OCI-LY3 (cell line): ENCODE measurements around the gene BMP2K.

Experiments
- H2AFZ ChIP-seq: fragments of 200-600, 300-600 bp; shearing (Covaris generic); 2 replicates; pipeline ENCODE4 v1.6.0; 2014; ENCODE audit warnings: antibody characterized with exemption, low read depth, low read length
- H3K27ac ChIP-seq: fragments of 200-600, 300-600 bp; sonication (generic); 2 replicates; pipeline ENCODE4 v1.5.1; 2014; ENCODE audit warnings: mild to moderate bottlenecking, low read length, moderate library complexity, mixed read lengths
- H3K27me3 ChIP-seq: fragments of 200-600, 300-600 bp; sonication (generic); 2 replicates; pipeline ENCODE4 v1.6.1; 2014; ENCODE audit warnings: low read depth, low read length, mixed read lengths
- H3K36me3 ChIP-seq: fragments of 200-600, 300-600 bp; sonication (generic); replicated peaks from 2 replicates; pipeline ENCODE3; 2014; ENCODE audit warnings: low read depth, low read length, mixed read lengths
- H3K4me1 ChIP-seq: fragments of 300-600, 200-600 bp; sonication (generic); 2 replicates; pipeline ENCODE4 v1.6.1; 2014; ENCODE audit warnings: low read length, mixed read lengths
- H3K4me2 ChIP-seq: fragments of 200-600, 300-600 bp; sonication (generic); 2 replicates; pipeline ENCODE4 v1.6.1; 2014; ENCODE audit warnings: low read length, mixed read lengths
- H3K4me3 ChIP-seq: fragments of 300-600, 200-600 bp; sonication (generic); 2 replicates; pipeline ENCODE4 v1.5.1; 2014; ENCODE audit warnings: antibody characterized with exemption, mild to moderate bottlenecking, low read length, moderate library complexity
- H3K79me2 ChIP-seq: fragments of 300-600, 200-600 bp; shearing (Covaris generic); 2 replicates; pipeline ENCODE4 v1.6.1; 2014; ENCODE audit warnings: mild to moderate bottlenecking, low read length, mixed read lengths
- H3K9ac ChIP-seq: fragments of 300-600, 200-600 bp; shearing (Covaris generic); 2 replicates; pipeline ENCODE4 v1.6.0; 2014; ENCODE audit warnings: mild to moderate bottlenecking, low read length, moderate library complexity
- H3K9me3 ChIP-seq: fragments of 200-600, 300-600 bp; shearing (Covaris generic); 2 replicates; pipeline ENCODE4 v1.6.1; 2014; ENCODE audit warnings: low read length, mixed read lengths; ENCODE audit not compliant: insufficient read depth
- H4K20me1 ChIP-seq: fragments of 200-600, 300-600 bp; sonication (generic); 2 replicates; pipeline ENCODE4 v1.6.1; 2016; ENCODE audit warnings: low read length, mixed read lengths; ENCODE audit not compliant: insufficient read depth
- CTCF ChIP-seq: fragments of 200-600, 300-600 bp; sonication (generic); IDR thresholded peaks from 2 replicates; pipeline ENCODE4 v1.5.1; 2014; ENCODE audit warnings: antibody characterized with exemption, low read length, low read depth
- EZH2phosphoT487 ChIP-seq: fragments of 200-600 bp; shearing (Covaris generic); IDR thresholded peaks from 2 replicates; pipeline ENCODE4 v1.6.1; 2018; ENCODE audit warnings: antibody characterized with exemption, mixed run types, low read depth

Gene BMP2K

GRCh38 chr4:78930016-78930629, 154.0 kb downstream of the BMP2K start:
- no peaks in the 10 kb centered on the region for H3K4me1 ChIP-seq
- no peaks in the 10 kb centered on the region for H4K20me1 ChIP-seq
- H3K9me3 ChIP-seq = no peaks in the 10 kb centered on the region
- H3K9ac ChIP-seq = no peak overlapping the region
- H3K27me3 ChIP-seq = no peaks in the 10 kb centered on the region
- H3K4me3 ChIP-seq = no peak overlapping the region
- H3K27ac ChIP-seq = no peak overlapping the region
- H3K36me3 ChIP-seq = peaks cover 9% of the 10 kb centered on the region
- H3K4me2 ChIP-seq = no peak overlapping the region
- no peak for TF ChIP-seq CTCF
- TF ChIP-seq EZH2phosphoT487 = no peak
- H2AFZ ChIP-seq = no peak overlapping the region
- no peaks in the 10 kb centered on the region for H3K79me2 ChIP-seq

DNA sequence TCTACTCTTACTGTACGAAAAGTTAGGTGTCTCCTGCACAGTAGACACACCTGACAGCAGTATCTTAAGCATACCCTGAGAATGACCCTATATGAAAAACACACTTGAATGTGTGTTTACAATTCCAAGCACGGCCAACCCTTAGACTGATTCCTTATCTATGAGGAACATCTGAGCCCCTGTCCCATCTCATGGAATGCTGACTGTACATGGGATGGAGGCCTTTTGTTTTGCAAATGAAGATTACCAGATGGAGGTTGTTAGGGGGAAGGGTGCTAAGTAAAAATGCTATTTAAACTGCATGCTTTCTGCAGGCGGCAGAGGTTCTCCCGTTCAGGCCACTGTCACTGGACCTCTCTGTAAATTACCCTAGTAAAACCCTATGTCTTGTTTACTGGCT, 160.8 kb downstream of the BMP2K start:
- Histone ChIP-seq H3K27me3 (no peaks in the 10 kb centered on the region), H3K4me1 (peaks cover 11% of the 10 kb centered on the region), H3K27ac (no peak overlapping the region), H2AFZ (no peak overlapping the region), H3K4me2 (no peak overlapping the region), H3K9ac (no peak overlapping the region), H4K20me1 (no peaks in the 10 kb centered on the region), H3K79me2 (peaks cover 3% of the 10 kb centered on the region; the same call in 1 of the 2 replicates), H3K36me3 (no peaks in the 10 kb centered on the region), H3K4me3 (no peak overlapping the region), H3K9me3 (no peaks in the 10 kb centered on the region)
- TF ChIP-seq EZH2phosphoT487 (no peak), CTCF (no peak)

- Histone ChIP-seq H2AFZ (no peak overlapping the region), H3K4me2 (peak overlapping the region; percentile 87), H3K79me2 (peaks cover 3% of the 10 kb centered on the region; the same call in 1 of the 2 replicates), H4K20me1 (no peaks in the 10 kb centered on the region), H3K27me3 (0 out of 2 replicates have a peak, but pooled peaks cover under 1% of the 10 kb centered on the region), H3K4me1 (peaks cover 11% of the 10 kb centered on the region), H3K4me3 (no peak overlapping the region), H3K9me3 (no peaks in the 10 kb centered on the region), H3K27ac (no peak overlapping the region), H3K9ac (no peak overlapping the region), H3K36me3 (no peaks in the 10 kb centered on the region)
- TF ChIP-seq CTCF = no peak
- no peak for TF ChIP-seq EZH2phosphoT487
Observed at GRCh38 chr4:78937837-78938236, 161.7 kb downstream of the BMP2K start.

GRCh38 chr4:78938474-78938867, 162.3 kb downstream of the BMP2K start:
- H3K4me1 ChIP-seq = peaks cover 11% of the 10 kb centered on the region
- H3K27me3 ChIP-seq = peaks cover 7% of the 10 kb centered on the region
- peak overlapping the region; percentile 87 for H3K4me2 ChIP-seq
- no peaks in the 10 kb centered on the region for H3K36me3 ChIP-seq
- TF ChIP-seq EZH2phosphoT487 (no peak), CTCF (no peak)
- peak overlapping the region; percentile 69 for H3K9ac ChIP-seq
- peak overlapping the region; percentile 60 for H2AFZ ChIP-seq
- peaks cover 3% of the 10 kb centered on the region; the same call in 1 of the 2 replicates for H3K79me2 ChIP-seq
- no peak overlapping the region for H3K27ac ChIP-seq
- H3K4me3 ChIP-seq = peak overlapping the region; percentile 87
- H3K9me3 ChIP-seq = no peaks in the 10 kb centered on the region
- no peaks in the 10 kb centered on the region for H4K20me1 ChIP-seq
